ENCODE results near the gene EPHB1. TPM values are rescaled to one million over a fixed set of nuclear protein-coding genes. Genes with fewer than 3 reads are reported as not detected.

The EPHB1 gene
- total RNA-seq, 4 donors from 2014 or later = 2.6 to 5.3 (median 3.1) TPM; not detected in 1

DNA sequence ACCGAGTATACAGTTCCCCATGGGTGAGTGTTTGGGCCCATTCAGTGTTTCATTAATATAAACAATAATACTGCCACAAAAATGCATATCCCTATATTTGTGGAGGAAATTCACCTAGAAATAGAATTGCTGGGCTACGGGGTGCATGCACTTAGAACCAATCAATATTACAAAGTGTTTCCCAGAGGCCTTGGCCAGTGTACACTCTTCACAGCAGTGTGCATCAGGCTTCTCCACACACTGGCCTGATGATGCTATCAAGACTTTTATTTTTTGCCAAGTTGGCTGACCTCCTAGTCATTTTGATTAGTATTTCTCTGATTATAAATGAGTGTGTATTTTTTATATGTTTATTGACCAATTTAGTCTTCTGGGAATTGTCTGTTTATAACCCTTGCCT, 323.7 kb downstream of the EPHB1 start:
- no peak overlapping the region for H3K4me3 ChIP-seq
- intact Hi-C loops (cut with DNase I; ENCODE audit: low total_unique reads) = no loop called here

DNA sequence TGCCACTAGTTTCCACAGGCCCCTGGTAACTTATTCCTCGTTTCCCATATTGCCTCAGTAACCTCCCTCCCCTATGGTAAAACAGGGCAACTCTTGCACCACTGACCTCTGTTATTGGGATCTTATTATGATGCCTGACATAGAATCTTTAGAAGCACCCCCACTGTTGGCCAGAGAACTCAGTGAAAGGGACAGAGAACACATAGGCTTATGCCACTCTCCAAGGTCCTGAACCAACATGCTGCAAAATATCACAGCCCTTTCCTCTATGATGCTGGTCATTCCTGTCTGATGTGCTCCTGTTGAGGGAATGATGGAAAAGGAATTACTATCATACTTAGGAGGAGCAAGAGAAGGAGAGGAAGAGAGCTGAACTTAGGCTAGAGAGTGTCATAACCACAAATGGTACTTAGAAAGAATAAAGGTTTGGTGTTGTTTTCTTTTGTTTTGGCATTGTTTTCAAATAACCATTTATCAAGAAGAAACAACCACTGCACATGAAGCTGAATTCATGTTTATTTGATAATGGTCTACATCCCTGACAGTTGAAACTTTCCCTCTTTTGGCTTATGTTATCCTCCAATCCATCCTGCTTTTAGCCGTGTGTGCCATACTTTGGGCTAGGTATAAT, 330.2 kb downstream of the EPHB1 start:
- intact Hi-C loops (cut with DNase I; ENCODE audit: low total_unique reads) = no loop called here
- H3K4me3 ChIP-seq = no peak overlapping the region
- no peaks in the 10 kb centered on the region for H3K9me3 ChIP-seq
- H3K27ac ChIP-seq = no peak overlapping the region
- no peaks in the 10 kb centered on the region for H3K4me1 ChIP-seq
- no peaks in the 10 kb centered on the region for H3K36me3 ChIP-seq
- DNase-seq = no peak
- no peak for TF ChIP-seq POLR2A (IDR thresholded peaks at IDR 0.05)
- TF ChIP-seq, protein P1, sequence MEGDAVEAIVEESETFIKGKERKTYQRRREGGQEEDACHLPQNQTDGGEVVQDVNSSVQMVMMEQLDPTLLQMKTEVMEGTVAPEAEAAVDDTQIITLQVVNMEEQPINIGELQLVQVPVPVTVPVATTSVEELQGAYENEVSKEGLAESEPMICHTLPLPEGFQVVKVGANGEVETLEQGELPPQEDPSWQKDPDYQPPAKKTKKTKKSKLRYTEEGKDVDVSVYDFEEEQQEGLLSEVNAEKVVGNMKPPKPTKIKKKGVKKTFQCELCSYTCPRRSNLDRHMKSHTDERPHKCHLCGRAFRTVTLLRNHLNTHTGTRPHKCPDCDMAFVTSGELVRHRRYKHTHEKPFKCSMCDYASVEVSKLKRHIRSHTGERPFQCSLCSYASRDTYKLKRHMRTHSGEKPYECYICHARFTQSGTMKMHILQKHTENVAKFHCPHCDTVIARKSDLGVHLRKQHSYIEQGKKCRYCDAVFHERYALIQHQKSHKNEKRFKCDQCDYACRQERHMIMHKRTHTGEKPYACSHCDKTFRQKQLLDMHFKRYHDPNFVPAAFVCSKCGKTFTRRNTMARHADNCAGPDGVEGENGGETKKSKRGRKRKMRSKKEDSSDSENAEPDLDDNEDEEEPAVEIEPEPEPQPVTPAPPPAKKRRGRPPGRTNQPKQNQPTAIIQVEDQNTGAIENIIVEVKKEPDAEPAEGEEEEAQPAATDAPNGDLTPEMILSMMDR (IDR thresholded peaks at IDR 0.05) = no peak
- H3K27me3 ChIP-seq = no peaks in the 10 kb centered on the region

More for the DNA sequence above, 323.7 kb downstream of the EPHB1 start:
- no peaks in the 10 kb centered on the region for H3K4me1 ChIP-seq
- no peaks in the 10 kb centered on the region for H3K36me3 ChIP-seq
- H3K27ac ChIP-seq = no peak overlapping the region
- H3K27me3 ChIP-seq = no peaks in the 10 kb centered on the region
- DNase-seq = no peak
- no peaks in the 10 kb centered on the region for H3K9me3 ChIP-seq
- TF ChIP-seq, protein P1 (IDR thresholded peaks at IDR 0.05) = no peak
- TF ChIP-seq POLR2A (IDR thresholded peaks at IDR 0.05) = no peak

DNA sequence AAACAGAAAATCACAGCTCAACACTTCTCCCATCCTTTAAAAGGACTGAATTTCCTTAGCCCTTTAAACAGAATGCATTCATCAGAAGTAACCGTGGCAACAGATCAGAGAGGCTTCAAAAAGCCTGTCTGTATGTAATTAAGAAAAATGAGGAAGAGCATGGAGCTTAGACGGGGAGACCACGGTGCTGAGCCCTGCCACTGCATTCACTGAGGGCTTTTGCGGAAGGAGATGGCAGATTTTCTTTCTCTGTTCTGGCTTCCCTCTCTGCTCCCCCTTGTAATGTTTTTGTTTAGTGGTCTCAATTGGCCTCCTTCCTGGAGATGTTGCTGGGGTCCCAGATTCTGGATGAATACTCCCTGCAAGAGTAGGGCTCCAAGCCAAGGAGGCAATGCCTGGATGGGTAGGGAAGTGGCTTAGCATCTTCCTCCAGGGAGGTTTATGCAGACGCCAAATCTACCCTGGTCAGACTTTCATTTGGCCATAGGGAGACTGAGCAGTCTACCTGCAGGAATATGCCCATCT, 332.9 kb downstream of the EPHB1 start:
- intact Hi-C loops (cut with DNase I; ENCODE audit: low total_unique reads) = no loop called here
- DNase-seq = no peak
- H3K4me3 ChIP-seq = no peak overlapping the region
- H3K27me3 ChIP-seq = no peaks in the 10 kb centered on the region
- TF ChIP-seq POLR2A (IDR thresholded peaks at IDR 0.05) = no peak
- TF ChIP-seq, protein P1 (IDR thresholded peaks at IDR 0.05) = no peak
- H3K9me3 ChIP-seq = no peaks in the 10 kb centered on the region
- no peak overlapping the region for H3K27ac ChIP-seq
- H3K4me1 ChIP-seq = no peaks in the 10 kb centered on the region
- no peaks in the 10 kb centered on the region for H3K36me3 ChIP-seq

DNA sequence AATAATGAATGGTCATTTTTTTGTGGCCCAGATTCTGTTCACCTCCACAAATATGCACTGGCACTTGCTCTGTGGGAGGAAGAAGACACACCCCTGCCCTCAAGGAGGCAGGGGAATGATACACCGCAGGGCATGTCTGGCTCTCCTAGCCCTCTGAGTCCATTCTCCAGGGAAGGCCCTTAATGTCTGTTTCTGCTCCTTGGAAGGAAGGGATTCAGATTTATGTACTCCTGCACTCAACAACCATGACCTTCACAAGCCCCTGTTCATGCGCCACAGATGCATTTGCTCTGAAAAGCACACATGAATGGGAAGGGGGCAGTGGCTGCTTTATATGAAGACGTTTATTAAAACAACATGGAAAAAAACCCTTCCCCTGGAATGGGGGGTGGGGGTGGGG, 333.8 kb downstream of the EPHB1 start:
- TF ChIP-seq POLR2A (IDR thresholded peaks at IDR 0.05) = no peak
- no peak overlapping the region for H3K27ac ChIP-seq
- no peaks in the 10 kb centered on the region for H3K27me3 ChIP-seq
- H3K36me3 ChIP-seq = no peaks in the 10 kb centered on the region
- DNase-seq = no peak
- H3K9me3 ChIP-seq = no peaks in the 10 kb centered on the region
- H3K4me3 ChIP-seq = no peak overlapping the region
- no peaks in the 10 kb centered on the region for H3K4me1 ChIP-seq
- intact Hi-C loops (cut with DNase I; ENCODE audit: low total_unique reads) = no loop called here

DNA sequence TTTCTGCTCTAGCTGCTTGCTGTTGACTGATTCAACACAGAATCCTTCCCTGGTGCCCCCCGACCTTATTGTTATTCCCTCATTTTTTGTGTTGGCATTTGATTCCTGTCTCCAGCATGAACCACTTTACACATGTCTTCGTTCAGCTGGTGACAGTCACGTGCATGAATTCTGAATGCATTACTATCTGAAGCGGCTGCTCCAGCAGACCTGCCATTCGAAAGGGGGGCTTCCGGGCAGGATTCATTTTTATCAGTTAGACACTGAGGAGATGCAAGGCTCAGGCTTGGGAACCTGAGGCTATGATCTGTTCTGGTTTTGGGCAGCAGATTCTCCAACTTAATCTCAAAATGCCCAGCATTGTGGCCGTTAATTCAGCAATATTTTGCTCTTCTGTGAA, 336.2 kb downstream of the EPHB1 start:
- H3K9me3 ChIP-seq = no peaks in the 10 kb centered on the region
- TF ChIP-seq POLR2A (IDR thresholded peaks at IDR 0.05) = no peak
- TF ChIP-seq, protein P1 (IDR thresholded peaks at IDR 0.05) = no peak
- no peaks in the 10 kb centered on the region for H3K4me1 ChIP-seq
- H3K27me3 ChIP-seq = no peaks in the 10 kb centered on the region
- DNase-seq = no peak
- no peaks in the 10 kb centered on the region for H3K36me3 ChIP-seq
- H3K27ac ChIP-seq = no peak overlapping the region
- intact Hi-C loops (cut with DNase I; ENCODE audit: low total_unique reads) = no loop called here
- H3K4me3 ChIP-seq = no peak overlapping the region

Measured in uterus (tissue), 4 donors.